Astrocyte (in vitro differentiated cells and primary cell): Measurements from ENCODE around the gene UQCR10. TPM values are rescaled to one million over a fixed set of nuclear protein-coding genes. Genes with fewer than 3 reads are reported as not detected.

Experiments
- DNase-seq: peaks from one replicate; pipeline ENCODE4 v3.0.0-alpha.2; 2010; ENCODE audit warnings: low read depth
- FAIRE-seq: peaks from 2 replicates; lab custom pipeline; 2011; peaks lifted over from hg19 to GRCh38; lab: Jason Lieb, UNC
- H2AFZ ChIP-seq: 2 replicates; pipeline ENCODE4 v1.6.0; 2012; ENCODE audit warnings: low read depth, low read length, inconsistent platforms
- H3K27ac ChIP-seq: 2 replicates; pipeline ENCODE4 v1.5.1; 2011; ENCODE audit warnings: low read depth, low read length, inconsistent platforms
- H3K27me3 ChIP-seq: 2 replicates; pipeline ENCODE4 v1.6.0; 2011; ENCODE audit warnings: low read length, inconsistent platforms; ENCODE audit not compliant: insufficient read depth
- H3K36me3 ChIP-seq: 2 replicates; pipeline ENCODE4 v1.5.1; 2011; ENCODE audit warnings: low read length, inconsistent platforms; ENCODE audit not compliant: insufficient read depth
- H3K4me1 ChIP-seq: 2 replicates; pipeline ENCODE4 v1.5.1; 2011; ENCODE audit warnings: low read length, inconsistent platforms; ENCODE audit not compliant: insufficient read depth
- H3K4me2 ChIP-seq: 2 replicates; pipeline ENCODE4 v1.6.0; 2012; ENCODE audit warnings: low read length, inconsistent platforms
- H3K4me3 ChIP-seq: 2 replicates; pipeline ENCODE4 v1.5.1; 2011; ENCODE audit warnings: low read depth, mild to moderate bottlenecking, low read length, inconsistent platforms; ENCODE audit not compliant: insufficient read depth
- H3K79me2 ChIP-seq: 2 replicates; pipeline ENCODE4 v1.6.0; 2012; ENCODE audit warnings: mild to moderate bottlenecking, low read length, inconsistent platforms; ENCODE audit not compliant: insufficient read depth
- H3K9ac ChIP-seq: 2 replicates; pipeline ENCODE4 v1.6.0; 2012; ENCODE audit warnings: mild to moderate bottlenecking, low read length, inconsistent platforms
- H3K9me3 ChIP-seq: 2 replicates; pipeline ENCODE4 v1.5.1; 2012; ENCODE audit warnings: low read depth, mild to moderate bottlenecking, low read length, inconsistent platforms; ENCODE audit not compliant: insufficient read depth
- H4K20me1 ChIP-seq: 2 replicates; pipeline ENCODE4 v1.6.0; 2012; ENCODE audit warnings: low read length, inconsistent platforms; ENCODE audit not compliant: insufficient read depth
- H3K27ac Mint-ChIP-seq: one replicate; pipeline ENCODE4 v1.8.0; 2021; ENCODE audit warnings: mild to moderate bottlenecking, mixed read lengths; ENCODE audit not compliant: unreplicated experiment
- H3K27me3 Mint-ChIP-seq: one replicate; pipeline ENCODE4 v1.8.0; 2021; ENCODE audit warnings: low read depth, mixed read lengths; ENCODE audit not compliant: unreplicated experiment
- H3K36me3 Mint-ChIP-seq: one replicate; pipeline ENCODE4 v1.8.0; 2021; ENCODE audit warnings: low read depth, mixed read lengths; ENCODE audit not compliant: unreplicated experiment
- H3K4me1 Mint-ChIP-seq: one replicate; pipeline ENCODE4 v1.8.0; 2021; ENCODE audit warnings: low read depth, mixed read lengths; ENCODE audit not compliant: unreplicated experiment
- H3K4me3 Mint-ChIP-seq: one replicate; pipeline ENCODE4 v1.8.0; 2021; ENCODE audit warnings: mild to moderate bottlenecking, moderate library complexity, mixed read lengths; ENCODE audit not compliant: unreplicated experiment
- H3K9me3 Mint-ChIP-seq: one replicate; pipeline ENCODE4 v1.8.0; 2021; ENCODE audit warnings: mild to moderate bottlenecking, mixed read lengths; ENCODE audit not compliant: unreplicated experiment
- EZH2 ChIP-seq: IDR thresholded peaks from 2 replicates; pipeline ENCODE4 v1.6.1; 2012; ENCODE audit warnings: mild to moderate bottlenecking, low read length, inconsistent platforms; ENCODE audit not compliant: insufficient read depth
- total RNA-seq: library from RNA; stranded (reverse); gene quantifications from 2 replicates; pipeline ENCODE4 v1.2.1, GENCODE V29; 2021
- TF ChIP-seq, protein P1 (sequence below): IDR thresholded peaks from 2 replicates; pipeline ENCODE4 v1.5.1; 2011; ENCODE audit warnings: low read depth, mild to moderate bottlenecking, inconsistent platforms, low read length, moderate library complexity; ENCODE audit not compliant: insufficient read depth

Gene UQCR10
- total RNA-seq, 1 donor from 2014 or later: 112 TPM

DNA sequence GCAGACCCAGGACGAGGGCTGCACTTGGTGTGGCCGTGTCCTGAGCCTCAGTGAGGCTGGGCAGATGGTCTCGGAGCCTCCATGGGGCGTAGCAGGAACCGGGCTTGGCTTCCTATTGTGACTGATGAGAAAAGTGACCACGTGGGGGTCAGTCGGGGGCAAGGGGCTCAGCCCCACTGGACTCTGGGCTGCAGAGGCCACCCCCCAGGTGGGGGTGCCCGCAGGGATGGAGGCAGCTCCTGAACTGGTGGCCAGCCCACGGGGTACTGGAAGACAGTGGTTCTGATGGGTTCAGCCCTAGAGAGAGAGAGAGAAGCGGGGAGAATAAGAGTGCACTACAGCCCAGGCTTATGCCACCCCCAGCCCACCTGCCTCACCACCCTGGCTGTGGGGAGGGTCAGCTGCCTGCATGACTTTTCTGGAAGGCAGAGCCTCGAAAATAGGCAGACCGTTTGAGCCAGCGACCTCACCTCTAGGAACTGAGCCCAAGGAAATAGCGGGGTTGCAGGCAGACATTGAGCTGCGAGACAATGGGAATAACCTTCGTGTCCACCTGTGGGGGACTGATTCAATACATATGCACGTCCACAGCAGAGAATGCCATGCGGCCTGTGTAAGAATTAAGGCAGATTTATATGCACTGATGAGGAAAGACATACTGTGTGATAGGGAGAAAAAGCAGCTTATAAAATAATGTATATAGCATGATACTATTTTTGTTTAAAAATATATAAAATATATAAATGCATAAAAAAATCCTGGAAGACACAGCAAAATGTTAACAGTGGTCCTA is 35.9 kb upstream of the UQCR10 start:
- Mint-ChIP-seq H3K4me3 (no peak overlapping the region), H3K27me3 (peaks cover 4% of the 10 kb centered on the region), H3K36me3 (no peaks in the 10 kb centered on the region), H3K27ac (no peak overlapping the region), H3K4me1 (no peaks in the 10 kb centered on the region), H3K9me3 (no peaks in the 10 kb centered on the region)
- Histone ChIP-seq H3K9me3 (no peaks in the 10 kb centered on the region), H3K79me2 (no peaks in the 10 kb centered on the region), H3K36me3 (no peaks in the 10 kb centered on the region), H3K9ac (no peak overlapping the region), H2AFZ (no peak overlapping the region), H3K4me1 (peaks cover 5% of the 10 kb centered on the region), H3K4me3 (no peak overlapping the region), H4K20me1 (peaks cover 5% of the 10 kb centered on the region), H3K27me3 (no peaks in the 10 kb centered on the region), H3K27ac (no peak overlapping the region), H3K4me2 (no peak overlapping the region)
- no peak for FAIRE-seq
- TF ChIP-seq, protein P1, sequence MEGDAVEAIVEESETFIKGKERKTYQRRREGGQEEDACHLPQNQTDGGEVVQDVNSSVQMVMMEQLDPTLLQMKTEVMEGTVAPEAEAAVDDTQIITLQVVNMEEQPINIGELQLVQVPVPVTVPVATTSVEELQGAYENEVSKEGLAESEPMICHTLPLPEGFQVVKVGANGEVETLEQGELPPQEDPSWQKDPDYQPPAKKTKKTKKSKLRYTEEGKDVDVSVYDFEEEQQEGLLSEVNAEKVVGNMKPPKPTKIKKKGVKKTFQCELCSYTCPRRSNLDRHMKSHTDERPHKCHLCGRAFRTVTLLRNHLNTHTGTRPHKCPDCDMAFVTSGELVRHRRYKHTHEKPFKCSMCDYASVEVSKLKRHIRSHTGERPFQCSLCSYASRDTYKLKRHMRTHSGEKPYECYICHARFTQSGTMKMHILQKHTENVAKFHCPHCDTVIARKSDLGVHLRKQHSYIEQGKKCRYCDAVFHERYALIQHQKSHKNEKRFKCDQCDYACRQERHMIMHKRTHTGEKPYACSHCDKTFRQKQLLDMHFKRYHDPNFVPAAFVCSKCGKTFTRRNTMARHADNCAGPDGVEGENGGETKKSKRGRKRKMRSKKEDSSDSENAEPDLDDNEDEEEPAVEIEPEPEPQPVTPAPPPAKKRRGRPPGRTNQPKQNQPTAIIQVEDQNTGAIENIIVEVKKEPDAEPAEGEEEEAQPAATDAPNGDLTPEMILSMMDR: no peak
- TF ChIP-seq EZH2: no peak
- no peak for DNase-seq

DNA sequence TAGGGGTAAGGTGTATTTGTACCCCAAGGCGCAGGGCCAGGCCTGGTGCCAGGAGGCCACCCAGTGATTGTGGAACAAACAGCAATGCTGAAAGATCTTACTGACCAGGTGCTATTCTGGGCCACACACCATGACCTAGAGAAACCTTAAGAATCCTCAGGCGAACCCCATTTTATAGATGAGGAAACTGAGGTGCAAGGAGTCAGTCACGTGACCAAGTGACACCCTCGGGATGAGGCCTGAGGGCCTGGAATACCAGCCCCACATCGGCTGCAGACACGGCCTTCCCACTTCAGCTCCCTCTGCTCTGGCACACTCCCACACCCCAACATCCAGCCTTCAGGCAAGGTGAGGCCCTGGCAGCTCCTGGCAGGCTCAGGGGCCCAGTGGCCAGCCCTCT is 34.3 kb upstream of the UQCR10 start:
- H2AFZ ChIP-seq: no peak overlapping the region
- no peak for TF ChIP-seq EZH2
- TF ChIP-seq, protein P1: no peak
- H3K4me3 Mint-ChIP-seq: no peak overlapping the region
- H3K27me3 Mint-ChIP-seq: no peaks in the 10 kb centered on the region
- H3K4me1 ChIP-seq: no peaks in the 10 kb centered on the region
- no peaks in the 10 kb centered on the region for H3K36me3 ChIP-seq
- no peak for DNase-seq
- no peak overlapping the region for H3K27ac Mint-ChIP-seq
- H3K79me2 ChIP-seq: no peaks in the 10 kb centered on the region
- H3K36me3 Mint-ChIP-seq: peaks cover 3% of the 10 kb centered on the region
- H3K27me3 ChIP-seq: no peaks in the 10 kb centered on the region
- no peak overlapping the region for H3K4me2 ChIP-seq
- peaks cover 5% of the 10 kb centered on the region for H4K20me1 ChIP-seq
- no peaks in the 10 kb centered on the region for H3K9me3 Mint-ChIP-seq
- H3K4me3 ChIP-seq: no peak overlapping the region
- FAIRE-seq: no peak
- H3K9ac ChIP-seq: no peak overlapping the region
- H3K27ac ChIP-seq: no peak overlapping the region
- no peaks in the 10 kb centered on the region for H3K9me3 ChIP-seq
- H3K4me1 Mint-ChIP-seq: no peaks in the 10 kb centered on the region
